SH-SY5Y (cell line): ENCODE measurements around the gene NTRK1.

Source experiments
- GATA2 ChIP-seq: IDR thresholded peaks from 2 replicates; pipeline ENCODE4 v1.6.1; 2011; ENCODE audit warnings: mild to moderate bottlenecking, low read depth, low read length
- GATA3 ChIP-seq: IDR thresholded peaks from 2 replicates; pipeline ENCODE4 v1.6.1; 2011; ENCODE audit warnings: low read depth, mild to moderate bottlenecking, low read length, moderate library complexity

- no peak for TF ChIP-seq GATA3
- no peak for TF ChIP-seq GATA2
Measured at GRCh38 chr1:156930483-156930882, 69.8 kb downstream of the NTRK1 start.
